ENCODE measurements around the gene YDJC. TPM values are rescaled to one million over a fixed set of nuclear protein-coding genes. Genes with fewer than 3 reads are reported as not detected.
"Not testable (repeated sequence)": the region's sequence is repeated elsewhere in the genome, so short reads cannot be mapped to it uniquely, and the experiment has no call there.

Gene YDJC
- total RNA-seq (24.1 and 34.6 TPM in 2 replicates), polyA plus RNA-seq (44.5 and 49.8 TPM in 2 replicates)

- no peaks in the 10 kb centered on the region for H3K9me2 ChIP-seq (replicated peaks; ENCODE audit: insufficient read depth)
- H3K79me2 ChIP-seq = peaks cover 30% of the 10 kb centered on the region
- H3K4me1 ChIP-seq (ENCODE audit: insufficient read depth) = peaks cover 2% of the 10 kb centered on the region
- H3K4me2 ChIP-seq = peak within 1 kb of the TSS; percentile 85
- peak; percentile 97 for DNase-seq (ENCODE audit: low spot score)
- peak within 1 kb of the TSS; percentile 87 for H3K27ac ChIP-seq
- peak within 1 kb of the TSS; percentile 63 for H2AFZ ChIP-seq
- no peaks in the 10 kb centered on the region for H3K9me3 ChIP-seq (ENCODE audit: low read depth)
- WGBS (ENCODE audit: low lambda C conversion rate, missing lambda C conversion rate) = 2% methylated on average over 84 of the region's 93 CpGs
- peak within 1 kb of the TSS; percentile 84 for H3K4me3 ChIP-seq
- peaks cover 31% of the 10 kb centered on the region for H4K20me1 ChIP-seq (ENCODE audit: insufficient read depth, poor library complexity, severe bottlenecking)
- H3K36me3 ChIP-seq (replicated peaks; ENCODE audit: insufficient read depth, low read depth) = no peaks in the 10 kb centered on the region
- H3K27me3 ChIP-seq = no peaks in the 10 kb centered on the region
- TF ChIP-seq CTCF (IDR thresholded peaks at IDR 0.05; ENCODE audit: poor library complexity) (peak; percentile 57), EZH2phosphoT487 (IDR thresholded peaks at IDR 0.05; ENCODE audit: low read depth, severe bottlenecking, unreplicated experiment) (no peak)
Measured at GRCh38 chr22:21629255-21630149, at the start of gene YDJC. Gene YDJC, minus strand, starts transcription at chr22:21630022. Its CDS starts 8 bp downstream, at chr22:21630014.

GRCh38 chr22:21679383-21679782, 49.6 kb upstream of the YDJC start:
- TF ChIP-seq CTCF (IDR thresholded peaks at IDR 0.05; ENCODE audit: poor library complexity) = no peak
- TF ChIP-seq EZH2 (IDR thresholded peaks at IDR 0.05; ENCODE audit: borderline replicate concordance) = no peak
- no peak for TF ChIP-seq EZH2phosphoT487 (IDR thresholded peaks at IDR 0.05; ENCODE audit: low read depth, severe bottlenecking, unreplicated experiment)

GRCh38 chr22:21678842-21679241, 49.0 kb upstream of the YDJC start:
- WGBS (ENCODE audit: low lambda C conversion rate, missing lambda C conversion rate) = over 99% methylated on average over 12 of the region's 12 CpGs
- H2AFZ ChIP-seq; H3K27ac ChIP-seq; H3K9me2 ChIP-seq (replicated peaks; ENCODE audit: insufficient read depth); H3K9me3 ChIP-seq (ENCODE audit: low read depth); DNase-seq (ENCODE audit: low spot score); H3K36me3 ChIP-seq (replicated peaks; ENCODE audit: insufficient read depth, low read depth); H3K4me1 ChIP-seq (ENCODE audit: insufficient read depth); H4K20me1 ChIP-seq (ENCODE audit: insufficient read depth, poor library complexity, severe bottlenecking); H3K4me2 ChIP-seq; H3K4me3 ChIP-seq; H3K79me2 ChIP-seq; H3K27me3 ChIP-seq: not testable (repeated sequence)

More at GRCh38 chr22:21679383-21679782, 49.6 kb upstream of the YDJC start:
- Histone ChIP-seq H3K4me3 (no peak overlapping the region), H3K79me2 (no peaks in the 10 kb centered on the region), H3K9me3 (ENCODE audit: low read depth) (no peaks in the 10 kb centered on the region), H3K4me2 (no peak overlapping the region), H3K27me3 (no peaks in the 10 kb centered on the region), H3K36me3 (replicated peaks; ENCODE audit: insufficient read depth, low read depth) (no peaks in the 10 kb centered on the region), H3K27ac (no peak overlapping the region), H4K20me1 (ENCODE audit: insufficient read depth, poor library complexity, severe bottlenecking) (no peaks in the 10 kb centered on the region), H3K4me1 (ENCODE audit: insufficient read depth) (no peaks in the 10 kb centered on the region), H2AFZ (no peak overlapping the region), H3K9me2 (replicated peaks; ENCODE audit: insufficient read depth) (no peaks in the 10 kb centered on the region)
- no peak for DNase-seq (ENCODE audit: low spot score)
- 89% methylated on average over 4 of the region's 4 CpGs for WGBS (ENCODE audit: low lambda C conversion rate, missing lambda C conversion rate)

GRCh38 chr22:21677606-21678443, 48.0 kb upstream of the YDJC start:
- DNase-seq (ENCODE audit: low spot score) = peak; percentile 2
- WGBS (ENCODE audit: low lambda C conversion rate, missing lambda C conversion rate) = 95% methylated on average over 14 of the region's 15 CpGs
- H3K79me2 ChIP-seq = no peaks in the 10 kb centered on the region
- H3K4me3 ChIP-seq = no peak overlapping the region
- H3K27ac ChIP-seq = no peak overlapping the region
- no peak for TF ChIP-seq EZH2 (IDR thresholded peaks at IDR 0.05; ENCODE audit: borderline replicate concordance)
- no peak for TF ChIP-seq CTCF (IDR thresholded peaks at IDR 0.05; ENCODE audit: poor library complexity)
- TF ChIP-seq EZH2phosphoT487 (IDR thresholded peaks at IDR 0.05; ENCODE audit: low read depth, severe bottlenecking, unreplicated experiment) = no peak
- H3K4me1 ChIP-seq (ENCODE audit: insufficient read depth) = no peaks in the 10 kb centered on the region
- no peak overlapping the region for H3K4me2 ChIP-seq
- H3K36me3 ChIP-seq (replicated peaks; ENCODE audit: insufficient read depth, low read depth) = no peaks in the 10 kb centered on the region
- H4K20me1 ChIP-seq (ENCODE audit: insufficient read depth, poor library complexity, severe bottlenecking) = no peaks in the 10 kb centered on the region
- H3K9me2 ChIP-seq (replicated peaks; ENCODE audit: insufficient read depth) = no peaks in the 10 kb centered on the region
- no peak overlapping the region for H2AFZ ChIP-seq
- H3K9me3 ChIP-seq (ENCODE audit: low read depth) = no peaks in the 10 kb centered on the region
- H3K27me3 ChIP-seq = no peaks in the 10 kb centered on the region
